Measurements from ENCODE around the gene KCNC3. TPM values are rescaled to one million over a fixed set of nuclear protein-coding genes. Genes with fewer than 3 reads are reported as not detected.
A peak's percentile ranks its signal among the peaks of the same experiment; 100 is the strongest.

Gene KCNC3
- total RNA-seq, 1 experiment from 2014 or later: 17.3 TPM

- H3K23ac ChIP-seq (ENCODE audit: insufficient read length, low read depth, low read length): no peak overlapping the region
- no peak for TF ChIP-seq CTCF (conservative IDR thresholded peaks at IDR 0.05)
- no peak overlapping the region for H2AFZ ChIP-seq (ENCODE audit: low read length)
- H3K4ac ChIP-seq (ENCODE audit: low read depth, low read length): no peak overlapping the region
- no peaks in the 10 kb centered on the region for H3K79me1 ChIP-seq (ENCODE audit: insufficient read depth, low read depth, low read length, poor library complexity, severe bottlenecking)
- H2BK15ac ChIP-seq (ENCODE audit: low read depth, low read length): no peak overlapping the region
- no CpG with 5 or more reads among the region's 11 CpGs for WGBS (ENCODE audit: extremely low coverage, insufficient read length, low lambda C conversion rate)
- Mint-ChIP-seq H3K27me3 (ENCODE audit: low read depth) (no peaks in the 10 kb centered on the region; the same call in 1 of the 2 replicates), H3K36me3 (ENCODE audit: insufficient read depth in 1 of 3, low read depth in 3 of 3) (peaks cover 19 to 39% (median 36%) of the 10 kb centered on the region in 3 experiments; a peak in 6 of 7 replicates), H3K9me3 (no peaks in the 10 kb centered on the region), H3K4me3 (peak overlapping the region in 1 of 2 experiments; percentile 54; a peak in 2 of 5 replicates), H3K4me1 (peaks cover 22 to 30% of the 10 kb centered on the region in 2 experiments), H3K27ac (peak overlapping the region in 1 of 3 experiments; percentile 85; a peak in 3 of 7 replicates)
- H3K56ac ChIP-seq (ENCODE audit: insufficient read length, low read depth, low read length): no peak overlapping the region
- H3K9me3 ChIP-seq (ENCODE audit: control insufficient read depth, low read depth, low read length): peaks cover under 1% of the 10 kb centered on the region
- no peak overlapping the region for H4K5ac ChIP-seq (ENCODE audit: insufficient read length, low read depth, low read length)
- no peak overlapping the region for H3T11ph ChIP-seq (ENCODE audit: low read length)
- no peak overlapping the region for H2BK5ac ChIP-seq (ENCODE audit: insufficient read length, low read length)
- peak; percentile 87 for DNase-seq
- no peaks in the 10 kb centered on the region for H3K79me2 ChIP-seq (ENCODE audit: insufficient read depth, low read length)
- H3K18ac ChIP-seq (ENCODE audit: insufficient read length, low read depth, low read length): no peak overlapping the region
- H4K91ac ChIP-seq (ENCODE audit: insufficient read length, low read depth, low read length): no peak overlapping the region
- H3K14ac ChIP-seq (ENCODE audit: insufficient read depth, low read length): no peak overlapping the region
- no peaks in the 10 kb centered on the region for H3K27me3 ChIP-seq (ENCODE audit: insufficient read depth, low read length)
- no peak overlapping the region for H2BK120ac ChIP-seq (ENCODE audit: low read depth, low read length, poor library complexity, severe bottlenecking)
- H3K4me1 ChIP-seq (ENCODE audit: insufficient read depth, low read length): no peaks in the 10 kb centered on the region
- no peak overlapping the region for H4K8ac ChIP-seq (replicated peaks; ENCODE audit: insufficient read length, low read depth, low read length)
- H3K27ac ChIP-seq (ENCODE audit: insufficient read length, low read depth, low read length): no peak overlapping the region
- no peaks in the 10 kb centered on the region for H3K23me2 ChIP-seq (ENCODE audit: insufficient read length, low read depth, low read length, poor library complexity, severe bottlenecking)
- no peaks in the 10 kb centered on the region for H4K20me1 ChIP-seq (ENCODE audit: control insufficient read depth, insufficient read depth, insufficient read length)
- H3K9ac ChIP-seq (ENCODE audit: extremely low read depth, insufficient read length, low read length): no peak overlapping the region
- no peak overlapping the region for H2BK12ac ChIP-seq (ENCODE audit: insufficient read length, low read depth, low read length)
- no peak overlapping the region for H2AK5ac ChIP-seq (ENCODE audit: insufficient read length, low read length)
- H3K4me2 ChIP-seq (ENCODE audit: insufficient read depth, insufficient read length, low read length): no peak overlapping the region
- H2BK20ac ChIP-seq (ENCODE audit: low read depth, low read length, poor library complexity, severe bottlenecking): no peak overlapping the region
These were observed 36.9 kb downstream of the KCNC3 start for GRCh38 chr19:50292216-50292827.
